Fibroblast of lung (primary cell): Measurements from ENCODE around the gene ZSCAN25.

Experiments used
- CTCF ChIP-seq, 2 donors: IDR thresholded peaks in 1 of 2; conservative IDR thresholded peaks in 1 of 2; 1 replicate in 1 of 2; 2 replicates in 1 of 2; pipeline ENCODE4 v1.5.1; 2011 to 2012; ENCODE audit warnings: low read length in 2 of 2, control low read depth in 1 of 2, inconsistent platforms in 1 of 2, low read depth in 1 of 2, mild to moderate bottlenecking in 1 of 2
- EZH2 ChIP-seq: IDR thresholded peaks from 2 replicates; pipeline ENCODE4 v1.5.1; 2012; ENCODE audit warnings: low read length, control low read depth, mild to moderate bottlenecking; ENCODE audit errors: missing control alignments

GRCh38 chr7:99623702-99624447 is 7.1 kb downstream of the ZSCAN25 start:
- TF ChIP-seq CTCF (conservative IDR thresholded peaks at IDR 0.05 in 1 of 2, IDR thresholded peaks at IDR 0.05 in 1 of 2; ENCODE audit: low read depth in 1 of 2, low read length in 2 of 2) (no peak), EZH2 (no peak)
